GM18505 (cell line): ENCODE data around the gene MAPK14.

Experiments
- ATAC-seq: cut with Tn5 transposase; IDR thresholded peaks from one replicate; pipeline ENCODE4 v1.9.1; 2021; ENCODE audit not compliant: unreplicated experiment
- POLR2A ChIP-seq: IDR thresholded peaks from 4 replicates; pipeline ENCODE4 v1.6.1; 2011; ENCODE audit warnings: borderline replicate concordance; ENCODE audit not compliant: insufficient read depth, insufficient read length; ENCODE audit errors: extremely low read depth

Gene MAPK14

DNA sequence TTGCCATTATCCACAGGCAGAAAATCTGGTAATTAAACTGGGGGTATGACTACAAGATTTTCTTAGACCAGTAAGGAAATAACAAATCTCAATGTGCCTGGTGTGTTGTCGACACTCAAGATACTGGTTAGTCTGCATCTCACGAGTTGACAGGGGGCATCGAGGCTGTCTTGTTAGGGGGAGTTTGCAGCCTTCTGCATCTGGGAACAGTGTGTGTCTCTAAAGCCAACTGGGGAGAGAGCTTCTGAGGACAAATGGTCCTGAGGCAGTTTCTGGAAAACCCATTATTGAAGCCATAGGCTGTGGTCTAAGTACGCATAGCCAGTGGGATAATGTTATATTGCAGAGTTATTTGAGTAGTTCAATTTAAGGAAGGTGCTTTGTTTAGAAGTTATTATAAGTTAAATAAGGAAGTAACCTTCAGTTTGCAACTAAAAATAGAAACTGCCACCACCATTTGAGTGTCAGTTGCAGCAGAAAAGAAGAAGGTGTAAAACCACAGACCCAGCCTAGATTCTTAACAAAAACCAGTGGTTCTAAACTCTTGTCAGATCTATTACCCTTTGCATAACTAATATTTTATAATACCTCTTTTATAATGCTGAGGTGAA lies 87.3 kb downstream of the MAPK14 start:
- ATAC-seq = no peak
- TF ChIP-seq POLR2A = no peak

DNA sequence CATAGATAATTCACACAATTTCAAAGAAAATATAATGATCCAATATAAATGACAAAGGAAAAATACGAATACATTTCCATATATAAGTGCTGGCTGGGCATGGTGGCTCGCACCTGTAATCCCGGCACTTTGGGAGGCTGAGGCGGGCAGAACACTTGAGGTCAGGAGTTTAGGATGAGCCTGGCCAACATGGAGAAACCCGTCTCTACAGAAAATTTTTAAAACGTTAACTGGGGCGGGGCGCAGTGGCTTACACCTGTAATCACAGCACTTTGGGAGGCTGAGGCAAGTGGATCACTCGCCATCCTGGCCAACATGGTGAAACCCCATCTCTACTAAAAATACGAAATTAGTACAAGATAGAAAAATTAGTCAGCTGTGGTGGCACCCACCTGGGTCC lies 87.8 kb downstream of the MAPK14 start:
- TF ChIP-seq POLR2A = no peak
- ATAC-seq = no peak

GRCh38 chr6:36116066-36116864 lies 88.7 kb downstream of the MAPK14 start:
- no peak for TF ChIP-seq POLR2A
- no peak for ATAC-seq

GRCh38 chr6:36116943-36117342 lies 89.3 kb downstream of the MAPK14 start:
- ATAC-seq = no peak
- no peak for TF ChIP-seq POLR2A

DNA sequence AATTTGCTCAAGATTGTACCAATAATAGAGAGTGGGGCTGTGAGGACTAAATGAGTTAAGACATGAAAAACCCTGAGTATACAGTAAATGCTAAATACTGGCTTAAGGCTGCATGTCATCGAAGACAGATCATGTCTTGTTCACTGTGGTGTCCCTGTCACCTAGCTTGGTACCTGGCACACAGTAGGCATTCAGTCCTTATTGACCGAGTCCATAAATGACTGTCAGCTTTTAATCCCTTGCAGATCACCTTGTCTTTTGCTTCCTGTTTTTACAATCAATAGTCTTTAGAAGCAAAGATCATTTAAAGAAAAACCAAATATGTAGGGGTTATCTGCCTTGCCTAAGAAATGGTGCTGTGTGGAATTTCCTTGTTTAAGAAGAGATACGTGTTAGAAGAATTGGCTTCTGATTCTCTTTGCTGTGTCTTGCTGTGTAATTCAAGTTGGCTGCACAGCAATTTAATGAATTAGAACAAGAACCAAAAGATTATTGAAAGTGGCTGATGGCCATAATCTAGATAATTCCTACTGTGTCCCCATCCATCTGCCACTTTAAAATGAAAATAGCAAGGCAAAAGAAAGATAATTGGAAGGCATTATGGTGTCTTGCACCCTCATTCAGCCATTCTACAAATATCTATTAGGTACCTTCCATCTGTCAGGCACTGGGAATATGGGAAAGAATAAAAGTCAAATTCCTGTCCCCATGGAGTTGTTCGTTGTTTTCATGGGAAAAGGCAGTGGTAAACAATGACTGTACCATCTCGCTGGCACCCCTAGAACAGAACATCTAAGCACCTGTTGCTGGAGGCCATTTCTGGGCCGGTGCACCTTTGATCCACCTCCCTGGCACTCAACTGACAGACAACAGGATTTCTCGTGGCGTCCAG lies 90.3 kb downstream of the MAPK14 start:
- no peak for TF ChIP-seq POLR2A
- ATAC-seq = no peak

GRCh38 chr6:36118550-36119107 lies 91.0 kb downstream of the MAPK14 start:
- no peak for ATAC-seq
- no peak for TF ChIP-seq POLR2A

GRCh38 chr6:36119209-36119608 lies 91.6 kb downstream of the MAPK14 start:
- ATAC-seq = no peak
- no peak for TF ChIP-seq POLR2A

- no peak for ATAC-seq
- no peak for TF ChIP-seq POLR2A
Measured at GRCh38 chr6:36120018-36120417, 92.4 kb downstream of the MAPK14 start.

DNA sequence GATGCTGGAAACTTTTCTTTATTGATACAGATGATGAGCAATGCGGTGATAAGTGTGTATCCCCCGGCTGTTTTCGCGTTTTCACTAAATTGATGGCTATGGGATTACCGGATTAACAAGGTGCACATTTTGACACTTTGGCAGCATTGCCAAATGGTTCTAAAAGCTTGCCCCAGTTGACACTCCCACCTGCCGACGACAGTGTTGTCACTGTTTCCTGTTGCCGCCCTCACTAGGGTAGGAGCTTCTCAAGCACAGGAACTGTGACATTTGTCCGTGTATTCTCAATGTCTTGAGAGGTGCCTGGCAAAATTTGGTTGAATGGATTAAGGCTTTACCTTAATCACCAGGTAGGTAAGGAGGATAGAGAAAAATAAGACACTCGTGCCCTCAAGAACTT lies 92.9 kb downstream of the MAPK14 start:
- ATAC-seq = no peak

GRCh38 chr6:36120979-36121786 lies 93.6 kb downstream of the MAPK14 start:
- ATAC-seq = no peak
- no peak for TF ChIP-seq POLR2A

More for the DNA sequence above, 92.9 kb downstream of the MAPK14 start:
- TF ChIP-seq POLR2A = peak; percentile 43

DNA sequence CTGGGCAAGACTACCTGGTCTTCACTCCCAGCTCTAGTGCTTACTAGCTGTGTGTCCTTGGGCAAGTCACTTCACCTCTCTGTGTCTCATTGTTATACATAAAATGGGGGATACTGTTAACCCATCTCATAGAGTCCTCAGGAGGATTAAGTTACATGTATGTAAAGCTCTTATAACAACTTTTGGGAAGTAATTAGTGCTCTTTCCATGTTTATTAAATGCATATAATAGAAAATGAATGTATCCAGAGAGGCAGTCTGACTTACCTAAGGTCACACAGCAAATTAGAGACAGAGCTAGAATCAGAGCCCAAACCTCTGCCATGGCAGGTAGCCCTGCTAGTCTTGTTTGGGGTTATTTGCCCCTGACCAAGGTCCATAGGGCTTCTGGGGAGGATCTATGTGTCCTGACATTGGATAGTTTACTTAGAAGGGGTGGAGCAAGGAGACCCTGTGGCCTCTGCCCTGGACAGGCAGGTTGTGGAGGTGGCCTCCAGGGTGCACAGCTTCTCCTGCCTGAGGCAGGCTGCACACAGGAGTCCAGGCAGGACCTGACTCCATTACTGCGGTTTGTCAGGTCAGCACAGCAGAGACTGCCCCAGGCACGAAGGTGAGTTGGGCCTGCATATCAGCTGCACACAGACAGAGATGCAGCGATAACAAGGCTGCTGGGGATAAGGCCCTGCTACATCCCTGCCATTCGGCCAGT lies 94.3 kb downstream of the MAPK14 start:
- no peak for ATAC-seq
- TF ChIP-seq POLR2A = no peak
